OCI-LY3 (cell line): Measurements from ENCODE around the gene DLX3.

Experiments used
- H2AFZ ChIP-seq: fragments of 200-600, 300-600 bp; shearing (Covaris generic); 2 replicates; pipeline ENCODE4 v1.6.0; 2014; ENCODE audit warnings: antibody characterized with exemption, low read depth, low read length
- H3K27ac ChIP-seq: fragments of 200-600, 300-600 bp; sonication (generic); 2 replicates; pipeline ENCODE4 v1.5.1; 2014; ENCODE audit warnings: mild to moderate bottlenecking, low read length, moderate library complexity, mixed read lengths
- H3K27me3 ChIP-seq: fragments of 200-600, 300-600 bp; sonication (generic); 2 replicates; pipeline ENCODE4 v1.6.1; 2014; ENCODE audit warnings: low read depth, low read length, mixed read lengths
- H3K36me3 ChIP-seq: fragments of 200-600, 300-600 bp; sonication (generic); replicated peaks from 2 replicates; pipeline ENCODE3; 2014; ENCODE audit warnings: low read depth, low read length, mixed read lengths
- H3K4me1 ChIP-seq: fragments of 300-600, 200-600 bp; sonication (generic); 2 replicates; pipeline ENCODE4 v1.6.1; 2014; ENCODE audit warnings: low read length, mixed read lengths
- H3K4me2 ChIP-seq: fragments of 200-600, 300-600 bp; sonication (generic); 2 replicates; pipeline ENCODE4 v1.6.1; 2014; ENCODE audit warnings: low read length, mixed read lengths
- H3K4me3 ChIP-seq: fragments of 300-600, 200-600 bp; sonication (generic); 2 replicates; pipeline ENCODE4 v1.5.1; 2014; ENCODE audit warnings: antibody characterized with exemption, mild to moderate bottlenecking, low read length, moderate library complexity
- H3K79me2 ChIP-seq: fragments of 300-600, 200-600 bp; shearing (Covaris generic); 2 replicates; pipeline ENCODE4 v1.6.1; 2014; ENCODE audit warnings: mild to moderate bottlenecking, low read length, mixed read lengths
- H3K9ac ChIP-seq: fragments of 300-600, 200-600 bp; shearing (Covaris generic); 2 replicates; pipeline ENCODE4 v1.6.0; 2014; ENCODE audit warnings: mild to moderate bottlenecking, low read length, moderate library complexity
- H3K9me3 ChIP-seq: fragments of 200-600, 300-600 bp; shearing (Covaris generic); 2 replicates; pipeline ENCODE4 v1.6.1; 2014; ENCODE audit warnings: low read length, mixed read lengths; ENCODE audit not compliant: insufficient read depth
- H4K20me1 ChIP-seq: fragments of 200-600, 300-600 bp; sonication (generic); 2 replicates; pipeline ENCODE4 v1.6.1; 2016; ENCODE audit warnings: low read length, mixed read lengths; ENCODE audit not compliant: insufficient read depth
- CTCF ChIP-seq: fragments of 200-600, 300-600 bp; sonication (generic); IDR thresholded peaks from 2 replicates; pipeline ENCODE4 v1.5.1; 2014; ENCODE audit warnings: antibody characterized with exemption, low read length, low read depth
- EZH2phosphoT487 ChIP-seq: fragments of 200-600 bp; shearing (Covaris generic); IDR thresholded peaks from 2 replicates; pipeline ENCODE4 v1.6.1; 2018; ENCODE audit warnings: antibody characterized with exemption, mixed run types, low read depth

Gene DLX3

DNA sequence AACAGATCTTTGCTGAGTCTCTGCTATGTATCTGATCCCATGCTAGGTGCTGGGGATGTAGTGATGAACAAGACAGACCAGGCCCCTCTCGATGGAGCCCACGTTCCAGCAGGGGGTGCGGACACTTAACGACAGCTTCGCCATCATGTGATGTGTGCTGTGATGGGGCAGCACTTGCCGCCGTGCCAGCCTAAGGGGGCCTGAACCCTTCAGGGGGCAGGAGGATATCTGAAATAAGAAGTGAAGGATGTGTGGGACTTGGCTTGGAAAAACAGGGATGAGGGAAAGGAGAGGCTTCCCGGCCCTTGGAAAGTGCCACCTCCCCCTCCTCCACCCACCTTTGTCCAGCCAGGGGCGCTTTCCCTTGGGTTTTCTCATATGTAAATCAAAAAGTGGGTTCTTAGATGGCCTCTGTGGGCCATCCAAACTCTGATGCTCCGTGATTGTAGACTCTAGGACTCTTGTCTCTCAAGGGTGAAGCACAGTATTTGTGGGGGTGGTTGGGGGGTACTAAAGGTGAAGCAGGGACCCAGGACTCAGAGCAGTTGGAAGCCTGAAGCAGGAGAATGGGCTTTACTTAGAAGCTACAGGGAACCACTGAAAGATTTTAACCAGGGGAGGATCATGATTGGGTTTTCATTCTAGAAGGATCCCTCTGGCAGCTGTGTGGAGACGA is 4.0 kb upstream of the DLX3 start:
- TF ChIP-seq CTCF (no peak), EZH2phosphoT487 (no peak)
- peaks cover 22% of the 10 kb centered on the region for H3K27me3 ChIP-seq
- peaks cover 10% of the 10 kb centered on the region for H3K4me1 ChIP-seq
- H3K9me3 ChIP-seq = no peaks in the 10 kb centered on the region
- no peaks in the 10 kb centered on the region for H3K79me2 ChIP-seq
- no peak overlapping the region for H3K27ac ChIP-seq
- peak overlapping the region; percentile 100 for H2AFZ ChIP-seq
- no peaks in the 10 kb centered on the region for H3K36me3 ChIP-seq
- H3K4me2 ChIP-seq = peak overlapping the region; percentile 97
- peak overlapping the region; percentile 69 for H3K9ac ChIP-seq
- peak overlapping the region; percentile 75 for H3K4me3 ChIP-seq
- H4K20me1 ChIP-seq = no peaks in the 10 kb centered on the region

DNA sequence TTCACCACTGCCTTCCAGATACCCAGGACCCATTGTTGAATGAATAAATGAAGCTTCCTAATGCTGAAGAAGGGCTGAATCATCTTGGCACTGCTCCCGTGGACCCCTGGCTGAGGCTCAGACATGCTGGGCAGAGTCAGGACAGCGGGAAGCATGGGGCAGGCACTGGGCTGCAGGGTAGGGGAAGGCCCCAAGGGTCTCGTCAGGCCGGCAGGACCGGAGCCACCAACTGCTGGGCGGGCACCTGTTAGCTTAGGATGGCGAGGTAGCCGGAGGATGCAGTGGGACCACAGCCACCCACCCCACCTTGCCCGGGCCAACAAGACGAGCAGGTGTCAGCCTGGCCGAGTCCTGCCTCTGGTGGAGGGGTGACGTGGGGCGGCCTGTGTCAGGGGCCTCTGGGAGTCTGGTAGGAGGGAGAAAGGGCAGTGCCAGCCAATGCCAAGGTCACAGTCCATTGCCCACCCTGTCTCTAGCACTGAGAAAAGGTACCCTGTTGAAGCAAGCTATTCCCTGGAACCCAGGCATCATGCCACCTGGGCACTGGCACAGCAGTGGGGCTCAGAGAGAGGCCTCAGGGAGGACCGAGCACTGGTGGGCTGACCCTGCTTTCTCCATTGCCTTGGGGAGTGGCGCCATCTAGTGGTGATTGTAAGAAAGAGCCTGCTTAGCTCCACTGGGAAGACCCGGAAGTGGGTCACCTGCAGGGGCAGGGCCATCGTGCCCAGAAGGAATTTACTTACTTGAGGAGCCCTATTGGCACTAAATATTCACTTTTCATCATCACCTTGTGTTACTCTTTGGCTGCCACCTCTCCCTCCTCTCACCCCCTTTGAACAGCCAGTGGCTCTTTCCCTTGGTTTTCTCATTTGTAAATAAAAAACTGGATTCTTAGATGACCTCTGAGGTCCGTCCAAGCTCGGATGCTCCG is 3.0 kb upstream of the DLX3 start:
- peaks cover 10% of the 10 kb centered on the region for H3K4me1 ChIP-seq
- H3K27ac ChIP-seq = no peak overlapping the region
- H3K9ac ChIP-seq = peak overlapping the region; percentile 69
- H3K27me3 ChIP-seq = peaks cover 22% of the 10 kb centered on the region
- no peaks in the 10 kb centered on the region for H3K36me3 ChIP-seq
- H3K9me3 ChIP-seq = no peaks in the 10 kb centered on the region
- peak overlapping the region; percentile 75 for H3K4me3 ChIP-seq
- peak overlapping the region; percentile 97 for H3K4me2 ChIP-seq
- H3K79me2 ChIP-seq = no peaks in the 10 kb centered on the region
- H4K20me1 ChIP-seq = no peaks in the 10 kb centered on the region
- peak overlapping the region; percentile 100 for H2AFZ ChIP-seq
- peak; percentile 88 for TF ChIP-seq CTCF
- no peak for TF ChIP-seq EZH2phosphoT487

DNA sequence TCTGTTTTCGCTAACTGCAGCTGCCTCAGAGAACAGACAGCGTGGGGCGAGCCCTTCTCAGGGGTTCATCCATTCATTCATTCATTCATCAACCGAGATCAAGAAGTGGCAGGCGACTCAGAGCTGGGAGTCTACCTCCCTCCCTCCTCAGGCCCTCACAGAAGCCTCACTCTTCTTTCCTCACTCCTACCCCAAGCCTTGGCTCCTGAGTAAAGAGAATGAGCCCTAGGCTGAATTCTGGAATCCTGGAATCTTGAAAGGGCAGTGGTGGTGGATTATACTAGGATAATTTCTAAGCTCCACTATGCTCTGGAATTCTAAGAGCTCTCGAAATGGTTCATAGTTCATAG is 2.3 kb upstream of the DLX3 start:
- Histone ChIP-seq H3K27me3 (peaks cover 22% of the 10 kb centered on the region), H4K20me1 (no peaks in the 10 kb centered on the region), H3K9ac (no peak overlapping the region), H3K27ac (no peak overlapping the region), H3K4me1 (peaks cover 10% of the 10 kb centered on the region), H3K36me3 (no peaks in the 10 kb centered on the region), H3K4me2 (no peak overlapping the region), H3K79me2 (no peaks in the 10 kb centered on the region), H2AFZ (no peak overlapping the region), H3K9me3 (no peaks in the 10 kb centered on the region), H3K4me3 (no peak overlapping the region)
- TF ChIP-seq CTCF = no peak
- no peak for TF ChIP-seq EZH2phosphoT487
